Measurements from ENCODE around the gene MT1M. TPM values are rescaled to one million over a fixed set of nuclear protein-coding genes. Genes with fewer than 3 reads are reported as not detected.

MT1M gene
- total RNA-seq, 4 donors from 2014 or later: 5.3 to 10.0 (median 7.3) TPM; not detected in 1

- Histone ChIP-seq H3K36me3 (no peaks in the 10 kb centered on the region), H3K4me1 (peaks cover 18 to 23% of the 10 kb centered on the region in 2 donors), H3K9me3 (no peaks in the 10 kb centered on the region), H3K27ac (no peak overlapping the region), H3K27me3 (no peaks in the 10 kb centered on the region), H3K4me3 (no peak overlapping the region)
- intact Hi-C loops (cut with DNase I; ENCODE audit: low total_unique reads) (no loop called here), in situ Hi-C loops (cut with MboI; ENCODE audit: low sequenced_read_pairs in 4 of 4) (no loop called here)
- no peak for DNase-seq
- ATAC-seq: no peak
- TF ChIP-seq CTCF (IDR thresholded peaks at IDR 0.05 in 4 of 5, conservative IDR thresholded peaks at IDR 0.05 in 1 of 5) (no peak), POLR2A (IDR thresholded peaks at IDR 0.05) (no peak)
Observed at GRCh38 chr16:56623637-56624036, 8.8 kb upstream of the MT1M start.

GRCh38 chr16:56625140-56625942, 7.1 kb upstream of the MT1M start, which contains the start of gene MT1E:
Gene MT1E, plus strand, starts transcription at chr16:56625781. Its CDS starts 71 bp downstream, at chr16:56625852.
- peak; percentile 88 to 91 for TF ChIP-seq POLR2A (IDR thresholded peaks at IDR 0.05)
- TF ChIP-seq CTCF (IDR thresholded peaks at IDR 0.05 in 4 of 5, conservative IDR thresholded peaks at IDR 0.05 in 1 of 5): no peak

DNA sequence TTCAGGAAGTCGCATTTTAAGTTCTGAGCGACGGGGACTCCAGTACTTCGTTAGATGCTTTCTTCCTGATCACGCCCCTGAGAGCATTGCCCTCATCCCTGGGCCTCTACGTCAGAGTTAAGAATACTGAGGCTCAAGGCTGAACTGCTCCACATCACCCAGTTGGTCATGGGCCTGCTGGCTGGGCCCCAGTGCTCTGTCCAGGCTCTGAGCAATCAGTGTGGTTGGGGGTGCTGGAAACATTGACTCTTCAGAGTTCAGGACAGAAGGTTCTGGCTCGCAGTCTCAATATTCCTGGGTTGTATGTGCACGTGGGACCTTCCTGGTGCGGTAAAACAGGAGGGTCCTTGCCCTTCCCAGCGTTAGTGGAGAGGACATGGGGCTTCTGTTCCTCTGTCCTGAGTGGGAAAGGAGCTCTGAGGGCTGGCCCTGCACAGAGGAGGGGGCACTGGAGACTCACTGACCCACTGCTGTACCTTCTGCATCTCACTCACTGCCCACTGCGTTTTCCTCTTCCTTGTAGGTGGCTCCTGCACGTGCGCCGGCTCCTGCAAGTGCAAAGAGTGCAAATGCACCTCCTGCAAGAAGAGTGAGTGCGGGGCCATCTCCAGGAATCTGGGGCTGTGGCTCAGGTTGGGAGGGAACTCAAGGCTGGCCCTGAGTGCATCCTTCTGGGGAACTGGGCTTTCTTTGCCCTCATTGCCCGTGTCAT, 6.4 kb upstream of the MT1M start:
- Histone ChIP-seq H3K27me3 (no peaks in the 10 kb centered on the region), H3K27ac (peak overlapping the region; percentile 88 to 96 (median 92)), H3K4me1 (peaks cover 18 to 23% of the 10 kb centered on the region in 2 donors), H3K9me3 (no peaks in the 10 kb centered on the region), H3K4me3 (peak overlapping the region; percentile 66 to 84 (median 74)), H3K36me3 (no peaks in the 10 kb centered on the region)
- intact Hi-C loops (cut with DNase I; ENCODE audit: low total_unique reads): loop anchor here (1.0 kb wide), 2 partner anchors 15 to 56 kb away; partner anchors contain the start of gene MT1X
- ATAC-seq: peak; percentile 49 to 74
- no peak for TF ChIP-seq CTCF (IDR thresholded peaks at IDR 0.05 in 4 of 5, conservative IDR thresholded peaks at IDR 0.05 in 1 of 5)
- TF ChIP-seq POLR2A (IDR thresholded peaks at IDR 0.05): no peak
- DNase-seq: peak; percentile 57 to 76
- in situ Hi-C loops (cut with MboI; ENCODE audit: low sequenced_read_pairs in 4 of 4): no loop called here

More at GRCh38 chr16:56625140-56625942, 7.1 kb upstream of the MT1M start, which contains the start of gene MT1E:
- peaks cover 18 to 23% of the 10 kb centered on the region in 2 donors for H3K4me1 ChIP-seq
- intact Hi-C loops (cut with DNase I; ENCODE audit: low total_unique reads) (loop anchor here (1.0 kb wide), 2 partner anchors 14 to 57 kb away; partner anchors contain the start of gene MT1X), in situ Hi-C loops (cut with MboI; ENCODE audit: low sequenced_read_pairs in 4 of 4) (no loop called here)
- peak; percentile 77 to 80 for ATAC-seq
- H3K27ac ChIP-seq: peak within 1 kb of the TSS; percentile 88 to 96 (median 92)
- DNase-seq: peak; percentile 43 to 83
- no peaks in the 10 kb centered on the region for H3K27me3 ChIP-seq
- peak within 1 kb of the TSS; percentile 66 to 84 (median 74) for H3K4me3 ChIP-seq
- H3K36me3 ChIP-seq: no peaks in the 10 kb centered on the region
- H3K9me3 ChIP-seq: no peaks in the 10 kb centered on the region

GRCh38 chr16:56626685-56627084, 5.8 kb upstream of the MT1M start:
- Histone ChIP-seq H3K4me1 (peaks cover 21 to 26% of the 10 kb centered on the region in 2 donors), H3K27ac (peak overlapping the region; percentile 88 to 96 (median 92)), H3K36me3 (no peaks in the 10 kb centered on the region), H3K9me3 (no peaks in the 10 kb centered on the region), H3K4me3 (peak overlapping the region; percentile 66 to 84 (median 74)), H3K27me3 (no peaks in the 10 kb centered on the region)
- TF ChIP-seq POLR2A (IDR thresholded peaks at IDR 0.05): no peak
- TF ChIP-seq CTCF (IDR thresholded peaks at IDR 0.05 in 4 of 5, conservative IDR thresholded peaks at IDR 0.05 in 1 of 5): no peak
- intact Hi-C loops (cut with DNase I; ENCODE audit: low total_unique reads): no loop called here
- no peak for ATAC-seq
- peak in 1 of 2 donors; percentile 44 for DNase-seq
- in situ Hi-C loops (cut with MboI; ENCODE audit: low sequenced_read_pairs in 4 of 4): no loop called here

Measured in gastrocnemius medialis (tissue), 4 donors.